Prostate gland (tissue), 2 donors: Measurements from ENCODE around the gene RPL7L1. TPM values are rescaled to one million over a fixed set of nuclear protein-coding genes. Genes with fewer than 3 reads are reported as not detected.

Source experiments
- DNase-seq: peaks from one replicate; pipeline ENCODE4 v3.0.0-alpha.2; 2019; ENCODE audit warnings: low spot score
- H3K27ac ChIP-seq, 2 donors: fragments of 200-600 bp; sonication (generic); 2 replicates each; pipeline ENCODE4 v1.5.1; 2017 to 2019
- H3K27me3 ChIP-seq: fragments of 200-600 bp; sonication (generic); replicated peaks from 2 replicates; pipeline ENCODE4 v1.5.1; 2019; ENCODE audit not compliant: insufficient read depth
- H3K36me3 ChIP-seq, 2 donors: fragments of 200-600 bp; sonication (generic); 1 replicate in 1 of 2; 2 replicates in 1 of 2; pipeline versions ENCODE4 v1.5.1 to v1.8.1; 2017 to 2019
- H3K4me1 ChIP-seq: fragments of 200-600 bp; sonication (generic); replicated peaks from 2 replicates; pipeline ENCODE4 v1.5.1; 2019
- H3K4me3 ChIP-seq, 2 donors: fragments of 200-600 bp; sonication (generic); 2 replicates each; pipeline ENCODE4 v1.5.1; 2017 to 2019
- H3K9me3 ChIP-seq: fragments of 200-600 bp; sonication (generic); 2 replicates; pipeline ENCODE4 v1.5.1; 2017
- POLR2A ChIP-seq: fragments of 450-650 bp; IDR thresholded peaks from one replicate; pipeline ENCODE4 v1.6.1; 2016; ENCODE audit warnings: antibody characterized with exemption, mild to moderate bottlenecking
- POLR2AphosphoS5 ChIP-seq: sonication (generic); formaldehyde crosslinking; IDR thresholded peaks from one replicate; pipeline ENCODE4 v1.6.1; 2017; ENCODE audit warnings: antibody characterized with exemption
- WGBS: methylation state at CpG from one replicate; pipeline ENCODE4 v1.1.5; 2018; 5-methylcytosine and 5-hydroxymethylcytosine counted together
- intact Hi-C: fragments of 100-400 bp; cut with DNase I; formaldehyde crosslinking; loops from one replicate; pipeline ENCODE4 v1.14.2; 2022
- total RNA-seq, 2 donors: library from RNA; depleted of rRNA; stranded (reverse); fragments of >200 nt; gene quantifications; one replicate each; pipeline ENCODE4 v1.1.0, GENCODE V29; 2016
- TF ChIP-seq, protein P1 (sequence below), 4 experiments: fragments of 200-600 bp in 2 of 4; fragments of 450-650 bp in 2 of 4; sonication (generic) in 2 of 4; IDR thresholded peaks; 1 replicate in 3 of 4; 2 replicates in 1 of 4; pipeline ENCODE4 v1.5.1; 2016 to 2019; ENCODE audit warnings: antibody characterized with exemption in 4 of 4, mild to moderate bottlenecking in 2 of 4, moderate library complexity in 2 of 4

The RPL7L1 gene
- total RNA-seq, 2 donors from 2014 or later: 79.0 to 79.8 TPM

DNA sequence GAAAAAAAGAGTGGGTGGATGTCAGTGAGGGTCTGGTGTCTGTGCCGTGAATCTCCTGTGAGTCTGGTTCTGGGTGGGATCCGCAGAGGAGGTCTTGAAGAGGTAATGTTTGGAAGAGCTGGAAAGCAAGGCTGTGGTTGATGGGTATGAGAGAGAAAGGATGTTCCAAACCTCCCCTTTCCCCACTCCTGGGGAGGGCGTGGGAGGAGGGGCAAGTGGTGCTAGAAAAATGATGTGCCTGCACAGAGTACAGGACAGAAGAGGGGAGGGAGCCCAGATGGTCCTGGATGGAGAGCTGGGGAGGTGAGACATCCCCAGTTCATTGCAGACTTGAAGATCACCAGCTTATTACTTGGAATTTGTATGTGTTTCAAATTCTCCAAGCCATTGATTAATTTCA is 53.0 kb downstream of the RPL7L1 start:
- intact Hi-C loops: no loop called here
- Histone ChIP-seq H3K4me3 (no peak overlapping the region), H3K27ac (no peak overlapping the region), H3K36me3 (peaks cover 0 to 14% of the 10 kb centered on the region in 2 donors), H3K9me3 (no peaks in the 10 kb centered on the region), H3K27me3 (no peaks in the 10 kb centered on the region), H3K4me1 (peaks cover 6% of the 10 kb centered on the region)
- TF ChIP-seq POLR2A (no peak), POLR2AphosphoS5 (no peak)
- TF ChIP-seq, protein P1, sequence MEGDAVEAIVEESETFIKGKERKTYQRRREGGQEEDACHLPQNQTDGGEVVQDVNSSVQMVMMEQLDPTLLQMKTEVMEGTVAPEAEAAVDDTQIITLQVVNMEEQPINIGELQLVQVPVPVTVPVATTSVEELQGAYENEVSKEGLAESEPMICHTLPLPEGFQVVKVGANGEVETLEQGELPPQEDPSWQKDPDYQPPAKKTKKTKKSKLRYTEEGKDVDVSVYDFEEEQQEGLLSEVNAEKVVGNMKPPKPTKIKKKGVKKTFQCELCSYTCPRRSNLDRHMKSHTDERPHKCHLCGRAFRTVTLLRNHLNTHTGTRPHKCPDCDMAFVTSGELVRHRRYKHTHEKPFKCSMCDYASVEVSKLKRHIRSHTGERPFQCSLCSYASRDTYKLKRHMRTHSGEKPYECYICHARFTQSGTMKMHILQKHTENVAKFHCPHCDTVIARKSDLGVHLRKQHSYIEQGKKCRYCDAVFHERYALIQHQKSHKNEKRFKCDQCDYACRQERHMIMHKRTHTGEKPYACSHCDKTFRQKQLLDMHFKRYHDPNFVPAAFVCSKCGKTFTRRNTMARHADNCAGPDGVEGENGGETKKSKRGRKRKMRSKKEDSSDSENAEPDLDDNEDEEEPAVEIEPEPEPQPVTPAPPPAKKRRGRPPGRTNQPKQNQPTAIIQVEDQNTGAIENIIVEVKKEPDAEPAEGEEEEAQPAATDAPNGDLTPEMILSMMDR (IDR thresholded peaks at IDR 0.05): no peak
- 82% methylated on average over 3 of the region's 3 CpGs for WGBS
- DNase-seq: no peak

DNA sequence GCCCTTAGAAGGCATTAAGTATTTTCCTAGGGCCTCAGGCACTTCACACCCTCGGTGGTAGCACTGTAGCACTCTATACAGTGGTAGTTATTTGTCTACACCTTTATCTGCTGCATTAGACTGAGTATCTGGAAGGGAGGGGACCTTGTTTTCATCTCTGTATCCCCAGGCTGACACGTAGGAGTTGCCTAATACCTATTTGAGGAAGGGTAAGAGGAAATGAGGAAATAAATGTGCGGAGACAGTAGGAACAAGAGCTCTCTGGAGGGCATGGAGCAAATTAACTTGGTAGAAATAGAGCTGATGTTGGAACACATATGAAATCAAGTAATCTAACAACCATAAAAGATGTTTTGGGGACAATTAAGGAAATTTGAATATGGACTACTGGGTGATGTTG is 53.8 kb downstream of the RPL7L1 start:
- intact Hi-C loops: no loop called here
- TF ChIP-seq POLR2A: no peak
- no peak for TF ChIP-seq POLR2AphosphoS5
- TF ChIP-seq, protein P1 (IDR thresholded peaks at IDR 0.05): no peak
- H3K27me3 ChIP-seq: no peaks in the 10 kb centered on the region

DNA sequence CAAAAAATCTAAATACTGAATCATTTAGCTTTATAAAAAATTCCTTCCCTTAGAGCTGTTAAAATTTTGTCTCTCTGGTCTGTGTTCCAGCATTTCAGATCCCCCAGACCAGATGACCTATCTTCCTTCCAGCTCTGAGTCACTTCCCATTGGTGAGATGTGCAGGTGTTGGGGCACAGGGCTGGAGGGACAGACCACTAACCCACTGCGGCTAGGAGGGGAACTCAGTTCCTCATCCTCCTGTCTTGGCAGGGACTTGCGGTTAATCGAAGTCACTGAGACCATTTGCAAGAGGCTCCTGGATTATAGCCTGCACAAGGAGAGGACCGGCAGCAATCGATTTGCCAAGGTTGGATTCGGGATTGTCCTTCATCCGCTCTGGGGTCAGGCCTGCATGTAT is 55.9 kb downstream of the RPL7L1 start:
- H3K9me3 ChIP-seq: no peaks in the 10 kb centered on the region
- H3K4me3 ChIP-seq: no peak overlapping the region
- DNase-seq: no peak
- H3K36me3 ChIP-seq: peaks cover 3 to 26% of the 10 kb centered on the region in 2 donors
- intact Hi-C loops: no loop called here
- 85% methylated on average over 7 of the region's 7 CpGs for WGBS
- TF ChIP-seq POLR2A (no peak), POLR2AphosphoS5 (no peak)
- TF ChIP-seq, protein P1 (IDR thresholded peaks at IDR 0.05): no peak
- peaks cover 6% of the 10 kb centered on the region for H3K4me1 ChIP-seq
- no peak overlapping the region for H3K27ac ChIP-seq
- H3K27me3 ChIP-seq: no peaks in the 10 kb centered on the region

More for the DNA sequence above, 53.8 kb downstream of the RPL7L1 start:
- no peak for DNase-seq
- WGBS: 63% methylated on average over 3 of the region's 3 CpGs
- Histone ChIP-seq H3K9me3 (no peaks in the 10 kb centered on the region), H3K36me3 (peaks cover 0 to 20% of the 10 kb centered on the region in 2 donors), H3K4me1 (peaks cover 6% of the 10 kb centered on the region), H3K4me3 (no peak overlapping the region), H3K27ac (no peak overlapping the region)

DNA sequence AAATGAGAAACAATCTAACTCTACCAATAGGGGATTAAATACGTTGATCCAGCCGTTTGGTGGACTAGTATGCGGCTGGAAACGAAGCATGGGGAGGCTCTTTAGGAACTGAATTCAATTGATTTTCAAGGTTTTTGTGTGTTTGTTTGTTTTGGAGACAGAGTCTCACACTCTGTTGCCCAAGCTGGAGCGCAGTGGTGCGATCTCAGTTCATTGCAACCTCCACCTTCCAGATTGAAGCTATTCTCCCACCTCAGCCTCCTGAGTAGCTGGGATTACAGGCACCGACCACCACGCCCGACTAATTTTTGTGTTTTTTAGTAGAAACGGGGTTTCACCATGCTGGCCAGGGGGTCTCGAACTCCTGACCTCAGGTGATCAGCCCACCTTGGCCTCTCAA is 57.0 kb downstream of the RPL7L1 start:
- Histone ChIP-seq H3K9me3 (no peaks in the 10 kb centered on the region), H3K4me3 (no peak overlapping the region), H3K4me1 (peaks cover 3% of the 10 kb centered on the region), H3K27me3 (no peaks in the 10 kb centered on the region), H3K27ac (no peak overlapping the region), H3K36me3 (peaks cover 3 to 26% of the 10 kb centered on the region in 2 donors)
- intact Hi-C loops: no loop called here
- 92% methylated on average over 11 of the region's 11 CpGs for WGBS
- TF ChIP-seq POLR2A (no peak), POLR2AphosphoS5 (no peak)
- TF ChIP-seq, protein P1 (IDR thresholded peaks at IDR 0.05): no peak
- no peak for DNase-seq

DNA sequence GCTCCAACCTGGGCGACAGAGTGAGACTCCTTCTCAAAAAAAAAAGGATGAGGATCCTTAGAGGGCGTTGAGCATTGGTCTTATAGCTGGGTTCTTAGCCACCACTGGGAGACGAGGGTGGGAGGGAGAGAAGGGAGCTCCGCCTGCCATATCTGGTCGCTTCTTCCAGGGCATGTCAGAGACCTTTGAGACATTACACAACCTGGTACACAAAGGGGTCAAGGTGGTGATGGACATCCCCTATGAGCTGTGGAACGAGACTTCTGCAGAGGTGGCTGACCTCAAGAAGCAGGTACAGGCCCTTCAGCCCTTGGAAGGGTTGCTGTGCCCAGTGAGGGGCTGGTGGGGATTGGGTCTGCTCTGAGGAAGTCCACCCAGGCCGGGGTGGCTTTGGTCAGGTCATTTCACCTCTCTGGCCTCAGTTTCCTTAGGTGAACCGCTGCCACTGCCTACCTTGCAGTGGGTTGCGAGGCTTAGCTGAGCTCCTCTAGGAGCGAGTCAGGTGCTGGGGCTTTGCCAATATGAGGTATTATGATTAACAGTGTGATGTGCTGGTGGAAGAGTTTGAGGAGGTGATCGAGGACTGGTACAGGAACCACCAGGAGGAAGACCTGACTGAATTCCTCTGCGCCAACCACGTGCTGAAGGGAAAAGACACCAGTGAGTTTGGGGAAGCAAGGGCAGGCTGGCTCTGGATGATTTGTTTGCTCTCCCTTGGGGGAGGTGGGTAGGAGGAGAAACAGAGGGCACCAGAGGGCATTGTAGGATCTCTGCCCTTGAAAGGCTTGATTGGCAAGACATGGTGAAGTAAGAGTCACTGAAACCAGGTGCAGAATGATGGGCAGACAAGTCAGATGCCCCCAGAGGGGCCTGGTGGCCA is 58.4 kb downstream of the RPL7L1 start:
- Histone ChIP-seq H3K4me3 (no peak overlapping the region), H3K4me1 (no peaks in the 10 kb centered on the region), H3K27me3 (no peaks in the 10 kb centered on the region), H3K27ac (no peak overlapping the region), H3K36me3 (peaks cover 3 to 26% of the 10 kb centered on the region in 2 donors), H3K9me3 (no peaks in the 10 kb centered on the region)
- TF ChIP-seq POLR2A (no peak), POLR2AphosphoS5 (no peak)
- TF ChIP-seq, protein P1 (IDR thresholded peaks at IDR 0.05): no peak
- intact Hi-C loops: no loop called here
- 90% methylated on average over 13 of the region's 13 CpGs for WGBS
- DNase-seq: no peak
